Measurements from ENCODE around the gene GRM7. TPM values are rescaled to one million over a fixed set of nuclear protein-coding genes. Genes with fewer than 3 reads are reported as not detected.

Gene GRM7
- total RNA-seq, 1 experiment from 2014 or later: not detected

GRCh38 chr3:6827453-6827852 is 33.5 kb upstream of the GRM7 start:
- no peak for DNase-seq (ENCODE audit: low spot score)
- no peaks in the 10 kb centered on the region for H3K4me1 ChIP-seq (ENCODE audit: insufficient read depth, low read length, poor library complexity, severe bottlenecking)
- ChIA-PET POLR2A (ENCODE audit: low non-redundant PET) (no interaction called here), CTCF (no interaction called here)
- BruUV-seq (replicated peaks): no TSS peak
- no peaks in the 10 kb centered on the region for H3K9me3 ChIP-seq (ENCODE audit: low read depth, low read length, poor library complexity, severe bottlenecking)
- intact Hi-C loops (cut with micrococcal nuclease; ENCODE audit: unreplicated experiment): no loop called here
- no peak overlapping the region for H3K27ac ChIP-seq (ENCODE audit: low read depth, low read length, poor library complexity, severe bottlenecking)
- H3K27me3 ChIP-seq (replicated peaks; ENCODE audit: insufficient read depth, low read depth, low read length, poor library complexity): no peaks in the 10 kb centered on the region
- no peaks in the 10 kb centered on the region for H3K36me3 ChIP-seq (ENCODE audit: insufficient read depth, low read length, poor library complexity, severe bottlenecking)
- H3K4me3 ChIP-seq (ENCODE audit: low read depth, low read length, poor library complexity, severe bottlenecking): no peak overlapping the region
- no peak for TF ChIP-seq CTCF (conservative IDR thresholded peaks at IDR 0.05; ENCODE audit: low read depth, low read length)
- no peak for TF ChIP-seq EZH2 (IDR thresholded peaks at IDR 0.05; ENCODE audit: borderline replicate concordance, low read depth, low read length, poor library complexity, severe bottlenecking)

GRCh38 chr3:6844723-6845122 is 16.2 kb upstream of the GRM7 start:
- no TSS peak for BruUV-seq (replicated peaks)
- no peak for TF ChIP-seq CTCF (conservative IDR thresholded peaks at IDR 0.05; ENCODE audit: low read depth, low read length)
- TF ChIP-seq EZH2 (IDR thresholded peaks at IDR 0.05; ENCODE audit: borderline replicate concordance, low read depth, low read length, poor library complexity, severe bottlenecking): no peak
- no peaks in the 10 kb centered on the region for H3K4me1 ChIP-seq (ENCODE audit: insufficient read depth, low read length, poor library complexity, severe bottlenecking)
- intact Hi-C loops (cut with micrococcal nuclease; ENCODE audit: unreplicated experiment): no loop called here
- CTCF ChIA-PET: no interaction called here
- POLR2A ChIA-PET (ENCODE audit: low non-redundant PET): no interaction called here
- H3K36me3 ChIP-seq (ENCODE audit: insufficient read depth, low read length, poor library complexity, severe bottlenecking): no peaks in the 10 kb centered on the region
- H3K27me3 ChIP-seq (replicated peaks; ENCODE audit: insufficient read depth, low read depth, low read length, poor library complexity): no peaks in the 10 kb centered on the region
- DNase-seq (ENCODE audit: low spot score): no peak
- H3K27ac ChIP-seq (ENCODE audit: low read depth, low read length, poor library complexity, severe bottlenecking): no peak overlapping the region
- H3K4me3 ChIP-seq (ENCODE audit: low read depth, low read length, poor library complexity, severe bottlenecking): no peak overlapping the region
- H3K9me3 ChIP-seq (ENCODE audit: low read depth, low read length, poor library complexity, severe bottlenecking): no peaks in the 10 kb centered on the region

- DNase-seq (ENCODE audit: low spot score): no peak
- POLR2A ChIA-PET (ENCODE audit: low non-redundant PET): no interaction called here
- H3K4me1 ChIP-seq (ENCODE audit: insufficient read depth, low read length, poor library complexity, severe bottlenecking): no peaks in the 10 kb centered on the region
- no peak overlapping the region for H3K4me3 ChIP-seq (ENCODE audit: low read depth, low read length, poor library complexity, severe bottlenecking)
- H3K27ac ChIP-seq (ENCODE audit: low read depth, low read length, poor library complexity, severe bottlenecking): no peak overlapping the region
- intact Hi-C loops (cut with micrococcal nuclease; ENCODE audit: unreplicated experiment): no loop called here
- H3K36me3 ChIP-seq (ENCODE audit: insufficient read depth, low read length, poor library complexity, severe bottlenecking): no peaks in the 10 kb centered on the region
- TF ChIP-seq CTCF (conservative IDR thresholded peaks at IDR 0.05; ENCODE audit: low read depth, low read length) (no peak), EZH2 (IDR thresholded peaks at IDR 0.05; ENCODE audit: borderline replicate concordance, low read depth, low read length, poor library complexity, severe bottlenecking) (no peak)
- peaks cover 22% of the 10 kb centered on the region for H3K27me3 ChIP-seq (replicated peaks; ENCODE audit: insufficient read depth, low read depth, low read length, poor library complexity)
- CTCF ChIA-PET: no interaction called here
- no TSS peak for BruUV-seq (replicated peaks)
- no peaks in the 10 kb centered on the region for H3K9me3 ChIP-seq (ENCODE audit: low read depth, low read length, poor library complexity, severe bottlenecking)
Measured at GRCh38 chr3:6854184-6854583, 6.7 kb upstream of the GRM7 start.

Data from A673 (cell line).